Muscle layer of colon (tissue), 2 donors: ENCODE measurements around the gene TNRC6B.
A peak's percentile ranks its signal among the peaks of the same experiment; 100 is the strongest.

Experiments used
- H3K27ac ChIP-seq: one replicate; pipeline ENCODE4 v1.7.0; 2013; ENCODE audit warnings: low read depth, mild to moderate bottlenecking, low read length, moderate library complexity
- H3K27me3 ChIP-seq, 2 donors: one replicate each; pipeline ENCODE4 v1.7.0; 2013; ENCODE audit warnings: low read length in 2 of 2, mild to moderate bottlenecking in 2 of 2; ENCODE audit not compliant: insufficient read depth in 2 of 2, control insufficient read depth in 1 of 2
- H3K36me3 ChIP-seq: one replicate; pipeline ENCODE4 v1.7.0; 2013; ENCODE audit warnings: mild to moderate bottlenecking, low read length; ENCODE audit not compliant: insufficient read depth
- H3K4me1 ChIP-seq: one replicate; pipeline ENCODE4 v1.7.0; 2013; ENCODE audit warnings: mild to moderate bottlenecking, low read length; ENCODE audit not compliant: insufficient read depth
- H3K4me3 ChIP-seq, 2 donors: one replicate each; pipeline ENCODE4 v1.7.0; 2013; ENCODE audit warnings: low read length in 2 of 2, low read depth in 1 of 2, mild to moderate bottlenecking in 1 of 2, moderate library complexity in 1 of 2
- H3K9ac ChIP-seq: one replicate; pipeline ENCODE4 v1.7.0; 2013; ENCODE audit warnings: low read length
- H3K9me3 ChIP-seq: one replicate; pipeline ENCODE4 v1.7.0; 2013; ENCODE audit warnings: mild to moderate bottlenecking, low read length
- donor health status: abdominal sarcoma.
- donor health status: Adenocarcinoma of cecum.

Gene TNRC6B

DNA sequence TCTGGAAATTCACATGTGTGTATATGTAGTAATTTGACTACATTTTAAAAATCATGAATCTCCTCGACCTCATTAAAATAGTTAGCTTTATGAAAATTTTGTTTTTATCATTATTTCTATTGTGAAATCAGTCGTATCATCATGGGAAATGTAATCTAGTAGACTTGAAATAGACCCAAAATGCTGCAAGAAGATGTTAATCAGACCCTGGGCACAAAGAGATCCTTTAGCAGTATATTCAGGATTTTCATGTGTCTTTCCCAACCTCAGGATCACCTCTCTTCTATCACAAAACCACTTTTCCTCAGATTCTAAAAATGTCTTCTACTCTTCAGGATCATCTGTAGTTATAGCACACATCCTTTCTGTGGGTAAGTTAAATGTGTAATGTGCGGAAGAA is 93.7 kb downstream of the TNRC6B start:
- Histone ChIP-seq H3K9ac (no peak overlapping the region), H3K4me3 (no peak overlapping the region), H3K27me3 (no peaks in the 10 kb centered on the region), H3K4me1 (peaks cover 6% of the 10 kb centered on the region), H3K9me3 (no peaks in the 10 kb centered on the region), H3K27ac (no peak overlapping the region), H3K36me3 (peaks cover 8% of the 10 kb centered on the region)

GRCh38 chr22:40273319-40273718 is 95.6 kb downstream of the TNRC6B start:
- H3K4me3 ChIP-seq, result no peak overlapping the region
- H3K9ac ChIP-seq, result no peak overlapping the region
- no peak overlapping the region for H3K27ac ChIP-seq
- H3K4me1 ChIP-seq, result peaks cover 17% of the 10 kb centered on the region
- no peaks in the 10 kb centered on the region for H3K27me3 ChIP-seq
- H3K36me3 ChIP-seq, result peaks cover 12% of the 10 kb centered on the region
- H3K9me3 ChIP-seq, result no peaks in the 10 kb centered on the region

GRCh38 chr22:40276996-40277823 is 99.5 kb downstream of the TNRC6B start:
- peaks cover 47% of the 10 kb centered on the region for H3K36me3 ChIP-seq
- peak overlapping the region; percentile 12 for H3K9ac ChIP-seq
- H3K4me3 ChIP-seq, result peak overlapping the region; percentile 23 to 30
- H3K4me1 ChIP-seq, result peaks cover 17% of the 10 kb centered on the region
- no peaks in the 10 kb centered on the region for H3K9me3 ChIP-seq
- H3K27ac ChIP-seq, result peak overlapping the region; percentile 71
- no peaks in the 10 kb centered on the region for H3K27me3 ChIP-seq

GRCh38 chr22:40279017-40279416 is 101.3 kb downstream of the TNRC6B start:
- H3K27ac ChIP-seq, result no peak overlapping the region
- peaks cover 17% of the 10 kb centered on the region for H3K4me1 ChIP-seq
- no peaks in the 10 kb centered on the region for H3K9me3 ChIP-seq
- H3K27me3 ChIP-seq, result no peaks in the 10 kb centered on the region
- no peak overlapping the region for H3K9ac ChIP-seq
- H3K4me3 ChIP-seq, result no peak overlapping the region
- H3K36me3 ChIP-seq, result peaks cover 39% of the 10 kb centered on the region

DNA sequence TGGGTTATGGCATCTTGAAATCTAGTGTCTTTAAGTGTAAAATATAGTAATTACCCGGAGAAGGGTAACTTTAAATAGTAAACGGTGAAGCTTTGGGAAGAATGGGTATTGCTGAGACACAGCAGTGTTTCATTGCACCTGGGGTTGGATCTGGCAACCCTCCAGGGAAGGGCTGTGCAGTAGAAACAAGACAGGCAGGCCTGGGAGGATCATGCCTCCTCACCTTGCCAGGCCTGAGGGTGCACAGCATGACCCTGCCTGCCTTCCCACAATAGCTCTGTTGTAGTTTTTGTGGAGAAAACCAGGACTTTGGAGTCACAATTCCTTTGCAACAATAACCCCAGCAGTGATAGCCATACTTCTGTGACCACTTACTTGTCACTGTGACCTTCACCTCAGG is 104.0 kb downstream of the TNRC6B start:
- H3K27ac ChIP-seq, result no peak overlapping the region
- peaks cover 58% of the 10 kb centered on the region for H3K36me3 ChIP-seq

GRCh38 chr22:40285513-40285912 is 107.8 kb downstream of the TNRC6B start:
- no peak overlapping the region for H3K27ac ChIP-seq
- H3K36me3 ChIP-seq, result peaks cover 68% of the 10 kb centered on the region

More for the DNA sequence above, 104.0 kb downstream of the TNRC6B start:
- Histone ChIP-seq H3K9me3 (no peaks in the 10 kb centered on the region), H3K27me3 (no peaks in the 10 kb centered on the region), H3K4me3 (no peak overlapping the region), H3K4me1 (peaks cover 11% of the 10 kb centered on the region), H3K9ac (no peak overlapping the region)

GRCh38 chr22:40289991-40290459 is 112.3 kb downstream of the TNRC6B start:
- Histone ChIP-seq H3K4me1 (no peaks in the 10 kb centered on the region), H3K27ac (no peak overlapping the region), H3K9me3 (no peaks in the 10 kb centered on the region), H3K27me3 (no peaks in the 10 kb centered on the region), H3K4me3 (no peak overlapping the region), H3K36me3 (peaks cover 63% of the 10 kb centered on the region), H3K9ac (no peak overlapping the region)

More at GRCh38 chr22:40285513-40285912, 107.8 kb downstream of the TNRC6B start:
- Histone ChIP-seq H3K9ac (no peak overlapping the region), H3K27me3 (no peaks in the 10 kb centered on the region), H3K4me1 (no peaks in the 10 kb centered on the region), H3K4me3 (no peak overlapping the region), H3K9me3 (no peaks in the 10 kb centered on the region)

- Histone ChIP-seq H3K4me1 (no peaks in the 10 kb centered on the region), H3K27ac (no peak overlapping the region), H3K27me3 (no peaks in the 10 kb centered on the region), H3K9me3 (no peaks in the 10 kb centered on the region), H3K4me3 (no peak overlapping the region), H3K36me3 (peaks cover 61% of the 10 kb centered on the region), H3K9ac (no peak overlapping the region)
Measured at GRCh38 chr22:40290516-40290915, 112.8 kb downstream of the TNRC6B start.

DNA sequence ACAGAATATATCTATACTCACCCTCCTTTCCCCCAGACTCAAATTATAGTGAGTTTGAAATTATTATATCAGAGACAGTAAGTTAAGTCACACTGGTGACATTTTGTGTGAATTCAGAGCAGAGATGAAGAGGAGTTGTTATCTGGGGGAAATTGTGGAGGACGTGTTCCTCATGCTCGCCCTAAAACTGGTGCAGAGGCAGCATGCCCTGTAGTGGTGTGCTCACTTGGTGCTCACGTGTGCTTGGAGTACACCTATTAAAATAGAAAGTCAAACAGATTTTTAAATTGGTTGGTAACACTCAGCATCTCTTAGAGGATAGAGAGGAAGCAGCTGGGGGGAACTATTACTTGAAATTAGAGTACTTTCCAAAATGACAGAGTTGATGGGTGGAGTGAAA is 117.0 kb downstream of the TNRC6B start:
- Histone ChIP-seq H3K9me3 (no peaks in the 10 kb centered on the region), H3K4me3 (no peak overlapping the region), H3K9ac (no peak overlapping the region), H3K36me3 (peaks cover 37% of the 10 kb centered on the region), H3K27ac (no peak overlapping the region), H3K27me3 (no peaks in the 10 kb centered on the region), H3K4me1 (no peaks in the 10 kb centered on the region)

- no peak overlapping the region for H3K4me3 ChIP-seq
- H3K27ac ChIP-seq, result no peak overlapping the region
- H3K36me3 ChIP-seq, result peaks cover 48% of the 10 kb centered on the region
- no peaks in the 10 kb centered on the region for H3K9me3 ChIP-seq
- no peaks in the 10 kb centered on the region for H3K4me1 ChIP-seq
- H3K9ac ChIP-seq, result no peak overlapping the region
- no peaks in the 10 kb centered on the region for H3K27me3 ChIP-seq
Measured at GRCh38 chr22:40300316-40300715, 122.6 kb downstream of the TNRC6B start.

DNA sequence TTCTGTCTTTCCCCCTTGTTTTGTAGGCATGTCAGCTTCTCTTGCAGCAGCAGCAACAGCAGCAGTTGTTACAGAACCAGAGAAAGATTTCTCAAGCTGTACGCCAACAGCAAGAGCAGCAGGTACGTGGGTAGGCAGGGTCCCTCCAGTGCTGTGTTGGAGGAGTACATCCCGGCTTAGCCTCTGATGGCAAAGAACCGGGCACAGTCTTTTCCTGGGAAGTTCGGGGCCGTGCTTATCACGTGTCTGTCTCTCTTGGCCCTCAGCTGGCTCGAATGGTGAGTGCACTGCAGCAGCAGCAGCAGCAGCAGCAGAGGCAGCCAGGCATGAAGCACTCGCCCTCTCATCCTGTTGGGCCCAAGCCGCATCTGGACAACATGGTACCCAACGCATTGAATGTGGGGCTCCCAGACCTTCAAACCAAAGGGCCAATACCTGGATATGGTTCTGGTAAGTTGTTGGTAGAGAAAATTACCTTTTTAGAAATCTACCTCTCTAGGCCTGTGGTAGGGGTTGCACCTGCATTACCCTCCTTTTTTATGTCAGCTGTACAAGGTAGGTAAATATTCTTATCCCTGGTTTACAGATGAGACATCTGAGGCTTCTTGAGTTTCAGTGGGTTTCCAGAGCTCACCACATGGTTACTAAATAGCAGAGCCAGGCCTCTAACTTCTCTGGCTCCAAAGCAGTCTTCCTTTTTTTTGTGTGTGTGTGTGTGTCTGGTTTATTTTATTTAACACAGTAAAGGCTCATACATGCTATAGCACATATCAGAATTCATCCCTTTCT is 123.4 kb downstream of the TNRC6B start:
- Histone ChIP-seq H3K9me3 (no peaks in the 10 kb centered on the region), H3K9ac (no peak overlapping the region), H3K4me1 (no peaks in the 10 kb centered on the region), H3K4me3 (no peak overlapping the region), H3K27me3 (no peaks in the 10 kb centered on the region), H3K27ac (no peak overlapping the region), H3K36me3 (peaks cover 45% of the 10 kb centered on the region)
